Natural killer cell (primary cell): ENCODE data around the gene HOXA5. TPM values are rescaled to one million over a fixed set of nuclear protein-coding genes. Genes with fewer than 3 reads are reported as not detected.

Experiments used
- ATAC-seq, 3 donors: fragments of 150-1000 bp in 2 of 3; fragments of 200-7000 bp in 1 of 3; cut with Tn5 transposase; 1 replicate in 1 of 3; 2 replicates in 2 of 3; pipeline ENCODE4 v1.10.0; 2021; ENCODE audit warnings: mild to moderate bottlenecking in 2 of 3, moderate library complexity in 2 of 3
- DNase-seq, 2 donors: peaks; one replicate each; pipeline versions ENCODE4 v3.0.0 to v3.0.0-alpha.2; 2013 to 2021; ENCODE audit warnings: mixed read lengths in 1 of 2
- H3K27ac ChIP-seq: one replicate; pipeline ENCODE4 v1.5.1; 2013; ENCODE audit warnings: mild to moderate bottlenecking, low read length
- H3K27me3 ChIP-seq: one replicate; pipeline ENCODE4 v1.6.1; 2013; ENCODE audit warnings: low read length; ENCODE audit not compliant: control insufficient read depth, insufficient read depth
- H3K36me3 ChIP-seq: one replicate; pipeline ENCODE4 v1.6.1; 2013; ENCODE audit warnings: low read length; ENCODE audit not compliant: control insufficient read depth, insufficient read depth
- H3K4me1 ChIP-seq: one replicate; pipeline ENCODE4 v1.6.1; 2013; ENCODE audit warnings: low read length; ENCODE audit not compliant: control insufficient read depth, insufficient read depth
- H3K4me3 ChIP-seq: one replicate; pipeline ENCODE4 v1.5.1; 2013; ENCODE audit warnings: low read length
- H3K9me3 ChIP-seq: one replicate; pipeline ENCODE4 v1.6.1; 2013; ENCODE audit warnings: low read length; ENCODE audit not compliant: control insufficient read depth, insufficient read depth
- H3K27ac Mint-ChIP-seq, 2 donors: one replicate each; pipeline ENCODE4 v1.8.0; 2022; ENCODE audit warnings: mild to moderate bottlenecking in 2 of 2, mixed read lengths in 2 of 2, moderate library complexity in 1 of 2
- H3K27me3 Mint-ChIP-seq, 2 donors: one replicate each; pipeline ENCODE4 v1.8.0; 2022; ENCODE audit warnings: low read depth in 2 of 2, mixed read lengths in 2 of 2
- H3K36me3 Mint-ChIP-seq: one replicate; pipeline ENCODE4 v1.8.0; 2022; ENCODE audit warnings: mixed read lengths
- H3K4me1 Mint-ChIP-seq, 2 donors: one replicate each; pipeline ENCODE4 v1.8.0; 2022; ENCODE audit warnings: mixed read lengths in 2 of 2
- H3K4me3 Mint-ChIP-seq: one replicate; pipeline ENCODE4 v1.8.0; 2022; ENCODE audit warnings: mild to moderate bottlenecking, moderate library complexity, mixed read lengths
- H3K9me3 Mint-ChIP-seq, 2 donors: one replicate each; pipeline ENCODE4 v1.8.0; 2022; ENCODE audit warnings: mixed read lengths in 2 of 2
- WGBS: methylation state at CpG from one replicate; pipeline ENCODE4 v1.1.7; 2013; ENCODE audit warnings: missing lambda C conversion rate; ENCODE audit not compliant: insufficient coverage; 5-methylcytosine and 5-hydroxymethylcytosine counted together
- intact Hi-C: fragments of 100-400 bp; cut with micrococcal nuclease; formaldehyde crosslinking; loops from one replicate; pipeline ENCODE4 v1.14.2; 2022
- total RNA-seq, 4 donors: library from RNA; stranded (reverse); fragments of 120-200 nt in 1 of 4; gene quantifications; one replicate each; pipeline versions ENCODE4 v1.2.3 to v1.2.4, GENCODE V29; 2013 to 2022
- TF ChIP-seq, protein P1 (sequence below): fragments of 200-600 bp; IDR thresholded peaks from one replicate; pipeline ENCODE4 v1.8.0; 2022; ENCODE audit warnings: antibody characterized with exemption

Gene HOXA5
- total RNA-seq, 3 donors from 2014 or later (not counting 1 experiment from before 2014, with no cell fraction given): 0.29 to 13.0 (median 0.52) TPM

GRCh38 chr7:27123007-27123476 lies 20.4 kb downstream of the HOXA5 start:
- no peak overlapping the region for H3K4me3 ChIP-seq
- H3K4me1 ChIP-seq: no peaks in the 10 kb centered on the region
- H3K27ac Mint-ChIP-seq: no peak overlapping the region
- no peaks in the 10 kb centered on the region for H3K4me1 Mint-ChIP-seq
- no peaks in the 10 kb centered on the region for H3K36me3 ChIP-seq
- intact Hi-C loops: no loop called here
- DNase-seq (no peak), ATAC-seq (no peak)
- peaks cover 11 to 28% of the 10 kb centered on the region in 2 donors for H3K27me3 Mint-ChIP-seq
- no peaks in the 10 kb centered on the region for H3K9me3 Mint-ChIP-seq
- no peaks in the 10 kb centered on the region for H3K36me3 Mint-ChIP-seq
- WGBS: 89% methylated on average over 13 of the region's 14 CpGs
- H3K4me3 Mint-ChIP-seq: no peak overlapping the region
- H3K27me3 ChIP-seq: no peaks in the 10 kb centered on the region
- H3K27ac ChIP-seq: no peak overlapping the region
- TF ChIP-seq, protein P1, sequence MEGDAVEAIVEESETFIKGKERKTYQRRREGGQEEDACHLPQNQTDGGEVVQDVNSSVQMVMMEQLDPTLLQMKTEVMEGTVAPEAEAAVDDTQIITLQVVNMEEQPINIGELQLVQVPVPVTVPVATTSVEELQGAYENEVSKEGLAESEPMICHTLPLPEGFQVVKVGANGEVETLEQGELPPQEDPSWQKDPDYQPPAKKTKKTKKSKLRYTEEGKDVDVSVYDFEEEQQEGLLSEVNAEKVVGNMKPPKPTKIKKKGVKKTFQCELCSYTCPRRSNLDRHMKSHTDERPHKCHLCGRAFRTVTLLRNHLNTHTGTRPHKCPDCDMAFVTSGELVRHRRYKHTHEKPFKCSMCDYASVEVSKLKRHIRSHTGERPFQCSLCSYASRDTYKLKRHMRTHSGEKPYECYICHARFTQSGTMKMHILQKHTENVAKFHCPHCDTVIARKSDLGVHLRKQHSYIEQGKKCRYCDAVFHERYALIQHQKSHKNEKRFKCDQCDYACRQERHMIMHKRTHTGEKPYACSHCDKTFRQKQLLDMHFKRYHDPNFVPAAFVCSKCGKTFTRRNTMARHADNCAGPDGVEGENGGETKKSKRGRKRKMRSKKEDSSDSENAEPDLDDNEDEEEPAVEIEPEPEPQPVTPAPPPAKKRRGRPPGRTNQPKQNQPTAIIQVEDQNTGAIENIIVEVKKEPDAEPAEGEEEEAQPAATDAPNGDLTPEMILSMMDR: no peak
- no peaks in the 10 kb centered on the region for H3K9me3 ChIP-seq

- Histone ChIP-seq H3K9me3 (no peaks in the 10 kb centered on the region), H3K27me3 (no peaks in the 10 kb centered on the region), H3K4me3 (no peak overlapping the region), H3K36me3 (no peaks in the 10 kb centered on the region), H3K27ac (no peak overlapping the region), H3K4me1 (no peaks in the 10 kb centered on the region)
- Mint-ChIP-seq H3K4me1 (no peaks in the 10 kb centered on the region), H3K9me3 (no peaks in the 10 kb centered on the region), H3K4me3 (no peak overlapping the region), H3K27me3 (peaks cover 11 to 23% of the 10 kb centered on the region in 2 donors), H3K36me3 (no peaks in the 10 kb centered on the region), H3K27ac (no peak overlapping the region)
- intact Hi-C loops: no loop called here
- TF ChIP-seq, protein P1: no peak
- ATAC-seq (no peak), DNase-seq (no peak)
- WGBS: 94% methylated on average over 30 of the region's 42 CpGs
Observed at GRCh38 chr7:27122077-27122910, 21.2 kb downstream of the HOXA5 start.

DNA sequence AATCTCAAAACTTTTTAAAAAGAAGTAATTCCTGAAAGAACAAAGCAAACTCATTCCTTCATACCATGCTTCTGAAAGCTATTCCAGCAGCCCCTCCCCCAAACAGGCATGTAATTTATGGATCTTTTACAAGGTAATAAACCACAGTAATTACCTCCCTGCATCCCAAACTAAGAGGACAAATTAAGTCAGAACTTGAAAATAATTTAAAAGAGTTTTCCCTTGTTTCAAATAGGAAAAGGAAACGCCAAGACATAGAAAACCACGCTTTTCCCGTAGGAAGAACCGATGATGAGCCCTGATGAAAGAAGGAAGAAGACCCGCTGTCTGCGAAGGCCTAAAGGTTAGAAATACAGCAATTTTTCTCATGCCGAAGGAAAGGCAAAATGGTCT lies 21.8 kb downstream of the HOXA5 start:
- Histone ChIP-seq H3K27ac (no peak overlapping the region), H3K4me3 (no peak overlapping the region)
- no peaks in the 10 kb centered on the region for H3K4me1 Mint-ChIP-seq

More for the DNA sequence above, 21.8 kb downstream of the HOXA5 start:
- H3K36me3 Mint-ChIP-seq: no peaks in the 10 kb centered on the region
- TF ChIP-seq, protein P1: no peak
- intact Hi-C loops: no loop called here
- H3K36me3 ChIP-seq: no peaks in the 10 kb centered on the region
- DNase-seq (no peak), ATAC-seq (no peak)
- peaks cover 11 to 17% of the 10 kb centered on the region in 2 donors for H3K27me3 Mint-ChIP-seq
- H3K9me3 Mint-ChIP-seq: no peaks in the 10 kb centered on the region
- no peak overlapping the region for H3K27ac Mint-ChIP-seq
- 96% methylated on average over 7 of the region's 7 CpGs for WGBS
- H3K4me1 ChIP-seq: no peaks in the 10 kb centered on the region
- no peak overlapping the region for H3K4me3 Mint-ChIP-seq
- H3K9me3 ChIP-seq: no peaks in the 10 kb centered on the region
- H3K27me3 ChIP-seq: no peaks in the 10 kb centered on the region
